ENCODE measurements around the gene TAF3. TPM values are rescaled to one million over a fixed set of nuclear protein-coding genes. Genes with fewer than 3 reads are reported as not detected.
A peak's percentile ranks its signal among the peaks of the same experiment; 100 is the strongest.

Gene TAF3
- total and polyA plus RNA-seq, 4 donors, result 3.4 to 7.0 (median 5.0) TPM

DNA sequence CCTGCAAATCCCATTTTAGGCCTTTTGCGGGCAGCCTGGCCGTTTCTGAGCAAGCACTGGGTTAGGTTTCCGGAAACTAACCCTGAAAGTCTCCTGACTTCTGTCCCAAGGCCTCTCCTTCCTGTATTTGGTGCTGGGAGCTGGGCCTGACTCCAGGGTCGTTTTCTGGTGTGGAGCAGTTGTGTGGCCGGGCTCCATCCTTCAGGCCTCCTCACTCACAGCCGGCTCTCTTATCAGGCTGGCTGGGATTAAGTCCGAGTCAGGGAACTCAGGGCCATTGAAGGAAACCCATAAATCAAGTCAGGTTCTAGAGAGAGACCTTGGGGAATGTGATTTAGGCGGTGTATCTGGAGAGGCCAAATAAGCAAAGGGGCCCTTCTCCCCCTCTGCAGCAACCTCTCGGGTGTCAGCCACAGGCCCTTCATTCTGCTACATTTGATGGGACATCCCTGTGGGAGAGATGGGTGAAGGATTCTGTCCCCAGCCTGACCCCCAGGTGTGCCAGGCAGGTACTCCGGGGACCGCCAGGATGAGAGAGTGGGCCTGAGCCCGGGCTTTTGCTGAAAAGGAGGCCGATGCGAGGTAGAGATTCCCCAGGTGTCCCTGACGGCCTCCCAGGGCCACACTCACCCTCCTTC lies 239.4 kb downstream of the TAF3 start:
- H3K4me1 ChIP-seq (ENCODE audit: control insufficient read depth in 5 of 5, insufficient read depth in 5 of 5, low read length in 5 of 5), result peaks cover 0 to 22% (median 6%) of the 10 kb centered on the region in 5 donors
- WGBS, 2 donors, result 55 to 56% methylated on average over 11 to 15 of the region's 15 CpGs
- no peak for ATAC-seq (ENCODE audit: insufficient read depth, low FRiP score)

DNA sequence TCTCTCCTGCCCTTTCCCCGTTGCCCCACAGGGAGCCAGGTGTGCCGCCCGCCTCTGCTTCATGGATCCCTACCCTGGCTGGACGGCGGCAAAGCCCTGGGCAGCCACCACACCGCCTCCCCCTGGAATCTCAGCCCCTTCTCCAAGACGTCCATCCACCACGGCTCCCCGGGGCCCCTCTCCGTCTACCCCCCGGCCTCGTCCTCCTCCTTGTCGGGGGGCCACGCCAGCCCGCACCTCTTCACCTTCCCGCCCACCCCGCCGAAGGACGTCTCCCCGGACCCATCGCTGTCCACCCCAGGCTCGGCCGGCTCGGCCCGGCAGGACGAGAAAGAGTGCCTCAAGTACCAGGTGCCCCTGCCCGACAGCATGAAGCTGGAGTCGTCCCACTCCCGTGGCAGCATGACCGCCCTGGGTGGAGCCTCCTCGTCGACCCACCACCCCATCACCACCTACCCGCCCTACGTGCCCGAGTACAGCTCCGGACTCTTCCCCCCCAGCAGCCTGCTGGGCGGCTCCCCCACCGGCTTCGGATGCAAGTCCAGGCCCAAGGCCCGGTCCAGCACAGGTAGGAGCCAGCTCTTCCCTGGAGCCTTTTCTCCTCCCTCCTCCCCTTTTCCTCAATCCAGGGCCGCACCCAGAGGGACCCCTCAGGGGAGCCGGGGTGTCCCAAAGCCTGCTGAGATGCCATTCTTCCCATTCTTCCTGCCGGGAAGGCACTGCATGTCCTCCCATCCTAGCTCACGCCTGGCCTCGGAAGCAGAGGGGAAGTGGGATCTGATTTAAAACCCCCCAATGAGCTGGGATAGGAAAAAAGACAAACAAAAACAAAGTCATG lies 240.2 kb downstream of the TAF3 start:
- no peak for TF ChIP-seq CTCF (IDR thresholded peaks at IDR 0.05; ENCODE audit: control extremely low read depth, extremely low read depth)

More for the DNA sequence above, 239.4 kb downstream of the TAF3 start:
- no peaks in the 10 kb centered on the region for H3K36me3 ChIP-seq (ENCODE audit: control insufficient read depth in 4 of 4, insufficient read depth in 4 of 4, low read length in 4 of 4)
- H3K27me3 ChIP-seq (ENCODE audit: control insufficient read depth in 3 of 3, insufficient read depth in 3 of 3, low read length in 2 of 3), result peaks cover 0 to 85% (median 80%) of the 10 kb centered on the region in 3 donors
- H3K4me3 ChIP-seq, result no peak overlapping the region
- H3K9ac ChIP-seq (ENCODE audit: insufficient read depth in 1 of 2, low read length in 2 of 2), result no peak overlapping the region
- H3K9me3 ChIP-seq (ENCODE audit: control insufficient read depth in 4 of 4, insufficient read depth in 3 of 4, low read length in 3 of 4), result peaks cover 0 to 5% (median 0%) of the 10 kb centered on the region in 4 donors
- TF ChIP-seq CTCF (IDR thresholded peaks at IDR 0.05; ENCODE audit: control extremely low read depth, extremely low read depth), result no peak
- peak overlapping the region in 1 of 2 donors; percentile 23 for H3K27ac ChIP-seq (ENCODE audit: low read depth in 1 of 2, low read length in 1 of 2)
- DNase-seq, result peak in 1 of 3 donors; percentile 12

GRCh38 chr10:8059191-8059936 lies 241.1 kb downstream of the TAF3 start:
- Histone ChIP-seq H3K4me3 (no peak overlapping the region), H3K9me3 (ENCODE audit: control insufficient read depth in 4 of 4, insufficient read depth in 3 of 4, low read length in 3 of 4) (peaks cover 0 to 5% (median 0%) of the 10 kb centered on the region in 4 donors), H3K4me1 (ENCODE audit: control insufficient read depth in 5 of 5, insufficient read depth in 5 of 5, low read length in 5 of 5) (peaks cover 0 to 11% (median 7%) of the 10 kb centered on the region in 5 donors), H3K27me3 (ENCODE audit: control insufficient read depth in 3 of 3, insufficient read depth in 3 of 3, low read length in 2 of 3) (peaks cover 0 to 89% (median 84%) of the 10 kb centered on the region in 3 donors), H3K27ac (ENCODE audit: low read depth in 1 of 2, low read length in 1 of 2) (peak overlapping the region in 1 of 2 donors; percentile 58), H3K9ac (ENCODE audit: insufficient read depth in 1 of 2, low read length in 2 of 2) (no peak overlapping the region), H3K36me3 (ENCODE audit: control insufficient read depth in 4 of 4, insufficient read depth in 4 of 4, low read length in 4 of 4) (no peaks in the 10 kb centered on the region)
- TF ChIP-seq CTCF (IDR thresholded peaks at IDR 0.05; ENCODE audit: control extremely low read depth, extremely low read depth), result no peak
- ATAC-seq (ENCODE audit: insufficient read depth, low FRiP score) (no peak), DNase-seq (no peak)
- WGBS, 2 donors, result 43 to 47% methylated on average over 16 of the region's 16 CpGs

More for the DNA sequence above, 240.2 kb downstream of the TAF3 start:
- Histone ChIP-seq H3K9me3 (ENCODE audit: control insufficient read depth in 4 of 4, insufficient read depth in 3 of 4, low read length in 3 of 4) (peaks cover 0 to 5% (median 0%) of the 10 kb centered on the region in 4 donors), H3K27me3 (ENCODE audit: control insufficient read depth in 3 of 3, insufficient read depth in 3 of 3, low read length in 2 of 3) (peaks cover 0 to 87% (median 82%) of the 10 kb centered on the region in 3 donors), H3K9ac (ENCODE audit: insufficient read depth in 1 of 2, low read length in 2 of 2) (no peak overlapping the region), H3K36me3 (ENCODE audit: control insufficient read depth in 4 of 4, insufficient read depth in 4 of 4, low read length in 4 of 4) (no peaks in the 10 kb centered on the region), H3K27ac (ENCODE audit: low read depth in 1 of 2, low read length in 1 of 2) (peak overlapping the region in 1 of 2 donors; percentile 23), H3K4me1 (ENCODE audit: control insufficient read depth in 5 of 5, insufficient read depth in 5 of 5, low read length in 5 of 5) (peaks cover 0 to 18% (median 6%) of the 10 kb centered on the region in 5 donors), H3K4me3 (no peak overlapping the region)
- WGBS, 2 donors, result 60 to 78% methylated on average over 44 to 45 of the region's 45 CpGs
- no peak for DNase-seq
- ATAC-seq (ENCODE audit: insufficient read depth, low FRiP score), result no peak
